ENCODE measurements around the gene KCP. TPM values are rescaled to one million over a fixed set of nuclear protein-coding genes. Genes with fewer than 3 reads are reported as not detected.

KCP gene
- polyA plus RNA-seq, 3 donors = 0.11 to 0.16 TPM; not detected in 1

DNA sequence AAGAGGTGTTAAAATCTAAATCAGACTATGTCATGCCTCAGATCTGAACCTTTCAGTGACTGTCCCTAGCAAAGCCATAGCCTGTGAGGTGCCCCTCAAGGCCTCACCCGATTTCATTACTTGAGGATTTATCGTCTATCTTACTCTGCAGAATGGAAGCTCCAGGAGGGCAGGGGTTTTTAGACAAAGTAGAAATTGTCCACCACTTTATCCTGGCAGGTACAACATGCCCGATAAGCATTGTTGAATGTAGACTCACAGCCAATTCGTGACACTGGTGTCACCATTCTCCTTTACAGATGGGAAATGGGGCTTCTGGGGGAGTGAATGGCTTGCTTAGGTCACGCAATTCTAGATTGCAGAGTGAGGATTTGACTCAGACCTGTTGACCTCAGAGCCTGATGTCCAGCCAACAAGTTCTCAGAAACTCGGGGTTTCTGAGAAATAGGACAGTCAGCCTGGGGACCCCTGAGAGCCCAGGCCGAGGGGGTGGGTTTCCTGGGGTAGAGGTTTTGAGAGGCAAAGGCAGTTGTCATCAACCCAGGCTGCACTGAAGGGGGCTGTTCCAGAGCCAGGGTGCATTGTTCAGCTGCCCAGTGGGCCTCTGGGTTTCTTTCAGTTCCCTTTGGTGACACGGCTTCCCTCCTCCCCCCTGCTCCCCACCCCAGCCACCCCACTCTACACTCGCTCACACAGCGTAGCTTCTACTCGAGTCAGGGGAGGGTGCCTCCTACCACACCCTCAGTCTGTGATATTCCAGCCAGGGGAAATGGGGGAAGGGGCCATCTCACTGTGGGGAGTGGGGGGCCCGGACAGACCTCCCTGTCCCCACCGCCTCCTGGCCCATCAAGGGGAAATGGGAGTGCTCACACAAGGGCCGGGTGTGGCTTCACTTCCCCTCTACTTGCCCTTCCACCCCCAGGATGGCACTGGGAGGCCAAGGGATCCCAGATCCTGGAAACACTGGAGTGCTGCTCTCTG is 24.1 kb upstream of the KCP start:
- Mint-ChIP-seq H3K27ac (peak overlapping the region; percentile 92 to 100 (median 98)), H3K36me3 (peaks cover 0 to 3% of the 10 kb centered on the region in 2 donors), H3K4me3 (peak overlapping the region; percentile 68 to 83), H3K4me1 (peaks cover 64% of the 10 kb centered on the region), H3K27me3 (ENCODE audit: low read depth in 3 of 3) (peaks cover 0 to 4% (median 0%) of the 10 kb centered on the region in 3 donors), H3K9me3 (no peaks in the 10 kb centered on the region)
- Histone ChIP-seq H3K4me2 (replicated peaks; ENCODE audit: extremely low read depth, low read length, poor library complexity, severe bottlenecking) (peak overlapping the region; percentile 68), H3K4me1 (ENCODE audit: control insufficient read depth in 1 of 2, insufficient read depth in 2 of 2, low read length in 2 of 2) (peaks cover 62 to 64% of the 10 kb centered on the region in 2 donors), H3K27ac (ENCODE audit: low read depth in 1 of 2, low read length in 2 of 2) (peak overlapping the region; percentile 85 to 91), H3K79me2 (ENCODE audit: insufficient read depth, low read length) (peaks cover 50% of the 10 kb centered on the region), H3K9me3 (replicated peaks in 1 of 2; ENCODE audit: control insufficient read depth in 1 of 2, insufficient read depth in 1 of 2, low read length in 2 of 2) (no peaks in the 10 kb centered on the region), H2AFZ (ENCODE audit: insufficient read depth, low read depth, low read length, poor library complexity, severe bottlenecking) (peak overlapping the region; percentile 69), H3K27me3 (ENCODE audit: control insufficient read depth in 2 of 2, insufficient read depth in 2 of 2, low read length in 2 of 2) (no peaks in the 10 kb centered on the region), H3K4me3 (replicated peaks in 1 of 3; ENCODE audit: low read depth in 2 of 3, low read length in 3 of 3) (peak overlapping the region; percentile 1 to 41 (median 1)), H4K20me1 (ENCODE audit: insufficient read depth, low read length) (no peaks in the 10 kb centered on the region), H3K9ac (ENCODE audit: insufficient read depth, low read length, poor library complexity, severe bottlenecking) (peak overlapping the region; percentile 64), H3K36me3 (replicated peaks in 1 of 2; ENCODE audit: control insufficient read depth in 1 of 2, insufficient read depth in 2 of 2, low read length in 2 of 2) (no peaks in the 10 kb centered on the region)
- TF ChIP-seq, protein P1, sequence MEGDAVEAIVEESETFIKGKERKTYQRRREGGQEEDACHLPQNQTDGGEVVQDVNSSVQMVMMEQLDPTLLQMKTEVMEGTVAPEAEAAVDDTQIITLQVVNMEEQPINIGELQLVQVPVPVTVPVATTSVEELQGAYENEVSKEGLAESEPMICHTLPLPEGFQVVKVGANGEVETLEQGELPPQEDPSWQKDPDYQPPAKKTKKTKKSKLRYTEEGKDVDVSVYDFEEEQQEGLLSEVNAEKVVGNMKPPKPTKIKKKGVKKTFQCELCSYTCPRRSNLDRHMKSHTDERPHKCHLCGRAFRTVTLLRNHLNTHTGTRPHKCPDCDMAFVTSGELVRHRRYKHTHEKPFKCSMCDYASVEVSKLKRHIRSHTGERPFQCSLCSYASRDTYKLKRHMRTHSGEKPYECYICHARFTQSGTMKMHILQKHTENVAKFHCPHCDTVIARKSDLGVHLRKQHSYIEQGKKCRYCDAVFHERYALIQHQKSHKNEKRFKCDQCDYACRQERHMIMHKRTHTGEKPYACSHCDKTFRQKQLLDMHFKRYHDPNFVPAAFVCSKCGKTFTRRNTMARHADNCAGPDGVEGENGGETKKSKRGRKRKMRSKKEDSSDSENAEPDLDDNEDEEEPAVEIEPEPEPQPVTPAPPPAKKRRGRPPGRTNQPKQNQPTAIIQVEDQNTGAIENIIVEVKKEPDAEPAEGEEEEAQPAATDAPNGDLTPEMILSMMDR (IDR thresholded peaks at IDR 0.05) = no peak
- peak; percentile 76 to 92 (median 91) for DNase-seq
- 3% methylated on average over 6 of the region's 14 CpGs for WGBS (ENCODE audit: insufficient coverage)
- intact Hi-C loops (cut with micrococcal nuclease) = loop anchor here in 1 of 2 donors (2.0 kb wide), 1 partner anchor 72 kb away; the partner anchor contains the start of gene ATP6V1F

DNA sequence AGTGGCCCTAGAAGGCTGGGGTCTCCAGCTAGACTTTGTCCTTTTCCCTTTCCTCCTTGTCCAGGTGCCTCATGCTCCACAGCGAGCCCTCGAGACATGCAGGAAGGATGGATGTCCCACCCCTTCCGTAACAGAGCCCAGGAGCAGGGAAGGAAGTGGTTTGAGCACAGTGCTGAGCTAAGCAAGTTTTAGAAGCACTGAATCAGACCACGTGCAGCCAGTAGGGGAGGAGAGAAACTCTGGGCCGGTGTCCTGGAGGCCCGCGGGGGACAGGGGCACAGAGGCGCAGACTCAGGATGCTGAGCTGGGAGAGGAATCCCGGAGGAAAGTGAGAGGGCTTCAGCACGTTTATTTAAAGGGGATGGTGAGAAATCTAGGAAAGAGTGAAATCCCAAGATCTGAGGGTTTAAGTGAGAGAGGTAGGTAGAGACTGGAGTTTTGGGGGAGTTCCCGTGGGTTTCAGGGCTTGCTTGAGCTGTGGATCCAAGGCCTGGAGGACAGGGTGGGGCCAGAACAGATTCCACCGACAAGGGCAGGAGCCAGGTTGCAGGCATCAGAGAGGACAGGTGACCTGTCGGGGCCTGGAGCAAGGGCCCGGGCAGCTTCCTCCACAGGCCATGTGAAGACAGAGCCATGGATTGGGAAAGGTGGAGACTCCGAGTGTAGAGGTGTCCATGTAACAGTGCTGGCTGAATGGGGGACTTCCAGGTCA is 22.8 kb upstream of the KCP start:
- Histone ChIP-seq H3K4me1 (ENCODE audit: control insufficient read depth in 1 of 2, insufficient read depth in 2 of 2, low read length in 2 of 2) (peaks cover 57 to 58% of the 10 kb centered on the region in 2 donors), H3K4me2 (replicated peaks; ENCODE audit: extremely low read depth, low read length, poor library complexity, severe bottlenecking) (peak overlapping the region; percentile 65), H3K27me3 (ENCODE audit: control insufficient read depth in 2 of 2, insufficient read depth in 2 of 2, low read length in 2 of 2) (no peaks in the 10 kb centered on the region), H2AFZ (ENCODE audit: insufficient read depth, low read depth, low read length, poor library complexity, severe bottlenecking) (peak overlapping the region; percentile 66), H3K9me3 (replicated peaks in 1 of 2; ENCODE audit: control insufficient read depth in 1 of 2, insufficient read depth in 1 of 2, low read length in 2 of 2) (peaks cover 0 to 2% of the 10 kb centered on the region in 2 donors), H4K20me1 (ENCODE audit: insufficient read depth, low read length) (no peaks in the 10 kb centered on the region), H3K27ac (ENCODE audit: low read depth in 1 of 2, low read length in 2 of 2) (peak overlapping the region; percentile 85 to 91), H3K79me2 (ENCODE audit: insufficient read depth, low read length) (peaks cover 37% of the 10 kb centered on the region), H3K36me3 (replicated peaks in 1 of 2; ENCODE audit: control insufficient read depth in 1 of 2, insufficient read depth in 2 of 2, low read length in 2 of 2) (no peaks in the 10 kb centered on the region), H3K9ac (ENCODE audit: insufficient read depth, low read length, poor library complexity, severe bottlenecking) (peak overlapping the region; percentile 64), H3K4me3 (replicated peaks in 1 of 3; ENCODE audit: low read depth in 2 of 3, low read length in 3 of 3) (peak overlapping the region; percentile 4 to 64 (median 18))
- Mint-ChIP-seq H3K36me3 (peaks cover 0 to 3% of the 10 kb centered on the region in 2 donors), H3K27me3 (ENCODE audit: low read depth in 3 of 3) (peaks cover 0 to 4% (median 0%) of the 10 kb centered on the region in 3 donors), H3K27ac (peak overlapping the region; percentile 92 to 100 (median 98)), H3K4me1 (peaks cover 60% of the 10 kb centered on the region), H3K9me3 (peaks cover 0 to 3% (median 1%) of the 10 kb centered on the region in 7 donors), H3K4me3 (peak overlapping the region; percentile 78 to 94)
- intact Hi-C loops (cut with micrococcal nuclease) = no loop called here
- peak; percentile 73 to 89 (median 87) for DNase-seq
- TF ChIP-seq, protein P1 (IDR thresholded peaks at IDR 0.05) = no peak
- WGBS (ENCODE audit: insufficient coverage) = 12% methylated on average over 11 of the region's 15 CpGs

Measured in CD14-positive monocyte (primary cell).